Activated T-helper 17 cell treated with anti-CD3 and anti-CD28 coated beads, Interleukin-2, amount 50 U/mL, for 72 hours (primary cell): ENCODE results near the gene UNKL. TPM values are rescaled to one million over a fixed set of nuclear protein-coding genes. Genes with fewer than 3 reads are reported as not detected.

ENCODE experiments used
- ATAC-seq: fragments of 150-1000 bp; cut with Tn5 transposase; replicated peaks from 2 replicates; pipeline ENCODE4 v1.10.0; 2021; ENCODE audit warnings: mild to moderate bottlenecking, moderate library complexity
- H3K27ac Mint-ChIP-seq: one replicate; pipeline ENCODE4 v1.8.0; 2022; ENCODE audit warnings: mixed read lengths
- H3K27me3 Mint-ChIP-seq: one replicate; pipeline ENCODE4 v1.8.0; 2022; ENCODE audit warnings: mixed read lengths
- H3K36me3 Mint-ChIP-seq: one replicate; pipeline ENCODE4 v1.8.0; 2022; ENCODE audit warnings: low read depth, mild to moderate bottlenecking, mixed read lengths
- H3K4me1 Mint-ChIP-seq: one replicate; pipeline ENCODE4 v1.8.0; 2022; ENCODE audit warnings: mixed read lengths
- H3K4me3 Mint-ChIP-seq: one replicate; pipeline ENCODE4 v1.8.0; 2022; ENCODE audit warnings: mild to moderate bottlenecking, mixed read lengths
- H3K9me3 Mint-ChIP-seq: one replicate; pipeline ENCODE4 v1.8.0; 2022; ENCODE audit warnings: mixed read lengths
- total RNA-seq, 2 donors: library from RNA; stranded (reverse); gene quantifications; one replicate each; pipeline ENCODE4 v1.2.3, GENCODE V29; 2022

Gene UNKL
- total RNA-seq, 2 donors from 2014 or later = 36.4 to 76.4 TPM

DNA sequence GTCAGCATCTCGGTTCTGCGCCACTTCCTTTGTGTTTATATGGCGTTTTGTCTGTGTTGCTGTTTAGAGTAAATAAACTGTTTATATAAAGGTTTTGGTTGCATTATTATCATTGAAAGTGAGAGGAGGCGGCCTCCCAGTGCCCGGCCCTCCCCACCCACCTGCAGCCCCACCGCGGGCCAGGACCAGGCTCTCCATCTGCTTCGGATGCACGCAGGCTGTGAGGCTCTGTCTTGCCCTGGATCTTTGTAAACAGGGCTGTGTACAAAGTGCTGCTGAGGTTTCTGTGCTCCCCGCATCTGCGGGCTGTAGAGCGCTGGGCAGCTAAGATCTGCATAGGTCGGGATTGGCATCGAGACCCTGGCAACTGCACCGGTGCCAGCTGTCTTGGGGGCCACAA, 89.2 kb downstream of the UNKL start:
- Mint-ChIP-seq H3K4me1 (no peaks in the 10 kb centered on the region), H3K4me3 (no peak overlapping the region), H3K9me3 (no peaks in the 10 kb centered on the region), H3K27me3 (no peaks in the 10 kb centered on the region), H3K36me3 (peaks cover 52% of the 10 kb centered on the region), H3K27ac (no peak overlapping the region)
- no peak for ATAC-seq

DNA sequence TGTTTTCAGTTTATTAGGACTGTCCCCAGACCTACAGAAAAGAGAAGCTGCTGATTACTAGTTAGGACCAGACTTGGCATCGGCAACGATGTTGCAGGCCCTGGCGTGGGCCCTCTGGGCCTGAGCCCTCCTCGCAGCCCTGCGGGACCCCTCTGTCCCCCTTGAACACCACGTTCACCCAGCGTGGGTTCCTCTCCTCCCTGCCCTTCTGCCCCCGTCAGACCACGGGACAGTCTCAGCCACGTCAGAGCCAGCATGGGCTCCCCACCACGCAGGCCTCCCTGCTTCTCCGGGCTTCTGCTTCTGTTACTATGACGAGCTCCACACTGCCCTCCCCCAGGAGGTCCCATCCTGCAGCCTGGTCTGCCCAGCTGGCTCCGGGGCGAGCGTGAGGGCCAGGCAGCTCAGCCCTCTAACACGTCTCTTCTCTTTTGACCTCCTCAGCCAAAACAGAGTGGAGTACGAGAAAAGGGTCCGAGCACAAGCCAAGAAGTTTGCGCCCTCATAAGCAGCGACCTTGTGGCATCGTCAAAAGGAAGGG, 90.1 kb downstream of the UNKL start:
- Mint-ChIP-seq H3K9me3 (no peaks in the 10 kb centered on the region), H3K4me3 (no peak overlapping the region), H3K36me3 (peaks cover 61% of the 10 kb centered on the region), H3K27me3 (no peaks in the 10 kb centered on the region), H3K4me1 (no peaks in the 10 kb centered on the region), H3K27ac (no peak overlapping the region)
- no peak for ATAC-seq

DNA sequence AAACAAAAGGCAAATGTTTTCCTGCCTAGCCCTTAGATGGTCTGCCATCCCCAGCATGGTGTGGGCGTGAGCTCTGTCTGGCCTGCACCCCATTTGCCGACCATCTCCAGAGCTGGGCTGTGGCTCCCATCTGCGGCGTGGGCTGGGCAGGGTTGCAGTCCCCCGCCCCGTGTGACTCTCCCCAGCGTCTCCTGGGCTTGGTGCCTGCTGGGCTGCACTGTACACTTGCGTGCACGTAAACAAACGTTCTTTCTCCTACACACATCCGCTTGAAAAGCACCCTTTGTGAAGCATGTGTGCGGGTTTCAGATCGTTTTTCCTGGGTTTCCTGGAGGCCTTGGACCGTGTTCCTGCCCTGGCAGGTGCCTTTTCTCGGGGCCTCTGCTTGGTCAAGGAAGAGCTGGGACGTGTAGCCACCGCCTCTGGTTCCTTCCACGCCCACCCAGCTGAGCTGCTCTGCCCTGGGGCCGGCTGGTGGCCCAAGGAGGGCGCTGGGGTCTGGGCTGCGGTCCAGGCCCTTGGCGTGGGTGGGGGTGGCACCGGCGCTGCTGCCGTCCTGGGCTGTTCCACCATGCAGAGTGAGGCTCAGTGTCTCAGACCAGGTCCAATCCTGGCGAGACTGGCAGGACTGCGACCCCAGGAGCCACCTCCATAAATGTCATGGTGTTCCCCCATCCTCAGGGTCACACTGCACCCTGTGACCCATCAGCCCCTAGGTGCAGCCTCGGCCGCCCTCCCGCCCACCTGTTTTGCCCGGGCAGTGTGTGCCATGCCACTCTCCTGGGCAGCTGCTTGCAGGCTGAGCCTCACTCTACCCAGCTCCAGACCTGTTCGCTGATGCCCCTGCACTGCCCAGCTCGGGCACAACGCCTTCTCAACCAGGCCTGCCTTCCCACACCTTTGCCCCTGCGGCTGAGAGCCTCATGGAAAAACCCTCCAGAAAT, 90.9 kb downstream of the UNKL start:
- ATAC-seq = no peak
- Mint-ChIP-seq H3K9me3 (no peaks in the 10 kb centered on the region), H3K27ac (no peak overlapping the region), H3K4me1 (no peaks in the 10 kb centered on the region), H3K27me3 (no peaks in the 10 kb centered on the region), H3K4me3 (no peak overlapping the region), H3K36me3 (peaks cover 69% of the 10 kb centered on the region)

DNA sequence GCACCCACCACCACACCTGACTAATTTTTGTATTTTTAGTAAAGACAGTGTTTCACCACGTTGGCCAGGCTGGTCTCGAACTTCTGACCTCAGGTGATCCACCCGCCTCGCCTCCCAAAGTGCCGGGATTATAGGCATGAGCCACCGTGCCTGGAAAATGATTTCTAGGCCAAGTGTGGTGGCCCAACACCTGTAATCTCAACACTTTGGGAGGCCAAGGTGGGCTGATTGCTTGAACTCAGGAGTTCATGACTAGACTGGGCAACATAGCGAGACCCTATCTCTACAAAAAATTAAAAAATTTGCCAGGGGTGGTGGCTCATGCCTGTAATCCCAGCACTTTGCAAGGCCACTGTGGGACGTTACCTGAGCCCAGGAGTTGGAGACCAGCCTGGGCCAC, 92.1 kb downstream of the UNKL start:
- Mint-ChIP-seq H3K27ac (no peak overlapping the region), H3K27me3 (no peaks in the 10 kb centered on the region), H3K36me3 (peaks cover 80% of the 10 kb centered on the region), H3K4me1 (no peaks in the 10 kb centered on the region), H3K4me3 (no peak overlapping the region), H3K9me3 (no peaks in the 10 kb centered on the region)
- ATAC-seq = no peak

DNA sequence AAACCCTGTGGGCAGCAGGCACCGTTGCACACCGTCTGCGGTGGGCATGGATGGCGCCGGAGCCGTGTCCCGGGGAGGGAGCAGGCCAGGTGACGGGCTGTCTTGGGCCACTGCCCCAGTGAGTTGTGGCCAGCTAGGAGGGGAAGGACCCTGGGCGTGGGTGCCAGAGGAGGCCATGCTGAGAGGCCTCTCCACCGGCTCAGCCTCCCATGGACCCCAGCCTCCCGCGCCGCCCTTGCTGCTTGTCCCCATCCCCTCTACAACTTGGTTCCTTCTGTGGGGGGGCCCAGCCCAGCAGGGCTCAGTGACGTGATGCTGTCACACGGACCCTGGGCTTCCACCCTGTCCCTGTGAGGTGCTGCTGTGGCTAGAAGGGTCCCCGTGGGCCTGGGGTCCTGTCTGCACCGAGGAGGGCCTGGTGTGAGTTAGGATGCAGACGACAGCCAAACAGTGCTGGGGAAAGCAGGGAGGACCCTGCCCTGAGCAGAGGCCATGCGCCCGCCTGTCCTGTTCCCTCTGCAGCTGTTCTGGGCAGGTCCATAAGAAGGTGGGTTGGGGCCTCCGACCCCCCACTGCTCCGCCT, 93.8 kb downstream of the UNKL start:
- H3K4me1 Mint-ChIP-seq = no peaks in the 10 kb centered on the region
- no peaks in the 10 kb centered on the region for H3K27me3 Mint-ChIP-seq
- H3K4me3 Mint-ChIP-seq = no peak overlapping the region
- ATAC-seq = no peak
- peaks cover 97% of the 10 kb centered on the region for H3K36me3 Mint-ChIP-seq
- H3K27ac Mint-ChIP-seq = no peak overlapping the region
- no peaks in the 10 kb centered on the region for H3K9me3 Mint-ChIP-seq

DNA sequence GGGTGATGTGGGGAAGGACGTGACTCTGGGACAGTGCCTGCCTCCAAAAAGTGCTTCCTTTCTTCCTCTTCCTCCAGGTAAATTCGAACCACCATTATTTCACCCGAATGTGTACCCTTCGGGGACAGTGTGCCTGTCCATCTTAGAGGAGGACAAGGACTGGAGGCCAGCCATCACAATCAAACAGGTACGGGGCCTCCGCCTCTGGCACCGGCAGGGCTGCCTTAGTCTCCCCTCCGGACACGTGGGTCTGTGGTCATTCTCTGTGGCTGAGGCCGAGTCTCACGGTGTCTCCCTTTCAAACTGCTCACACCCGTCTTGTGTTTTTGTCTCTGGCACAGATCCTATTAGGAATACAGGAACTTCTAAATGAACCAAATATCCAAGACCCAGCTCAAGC, 94.4 kb downstream of the UNKL start:
- H3K9me3 Mint-ChIP-seq = no peaks in the 10 kb centered on the region
- H3K4me3 Mint-ChIP-seq = no peak overlapping the region
- H3K27me3 Mint-ChIP-seq = no peaks in the 10 kb centered on the region
- H3K36me3 Mint-ChIP-seq = peaks cover 96% of the 10 kb centered on the region
- no peak for ATAC-seq
- H3K4me1 Mint-ChIP-seq = no peaks in the 10 kb centered on the region
- H3K27ac Mint-ChIP-seq = no peak overlapping the region

DNA sequence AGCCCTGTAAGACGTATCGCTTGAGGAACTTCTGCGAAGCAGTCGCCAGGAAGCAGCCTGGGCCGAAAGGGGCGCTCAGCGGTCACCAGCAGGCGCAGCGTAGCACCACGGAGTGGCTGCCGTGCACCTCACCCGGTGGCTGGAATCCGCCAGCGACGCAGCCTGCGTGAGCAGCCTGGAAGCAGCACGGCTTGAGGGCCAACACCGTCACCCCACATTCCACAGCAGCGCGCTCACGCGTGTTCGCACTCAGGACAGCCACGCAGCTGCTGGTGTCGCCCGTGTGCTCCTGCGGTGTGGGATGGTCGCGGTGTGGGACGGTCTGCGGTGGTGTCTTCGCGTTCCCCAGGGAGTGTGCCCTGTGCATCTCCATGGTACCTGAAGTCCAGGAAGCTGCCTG, 95.5 kb downstream of the UNKL start:
- H3K4me3 Mint-ChIP-seq = no peak overlapping the region
- H3K4me1 Mint-ChIP-seq = no peaks in the 10 kb centered on the region
- H3K36me3 Mint-ChIP-seq = peaks cover 94% of the 10 kb centered on the region
- ATAC-seq = no peak
- H3K9me3 Mint-ChIP-seq = no peaks in the 10 kb centered on the region
- H3K27me3 Mint-ChIP-seq = no peaks in the 10 kb centered on the region
- H3K27ac Mint-ChIP-seq = no peak overlapping the region

DNA sequence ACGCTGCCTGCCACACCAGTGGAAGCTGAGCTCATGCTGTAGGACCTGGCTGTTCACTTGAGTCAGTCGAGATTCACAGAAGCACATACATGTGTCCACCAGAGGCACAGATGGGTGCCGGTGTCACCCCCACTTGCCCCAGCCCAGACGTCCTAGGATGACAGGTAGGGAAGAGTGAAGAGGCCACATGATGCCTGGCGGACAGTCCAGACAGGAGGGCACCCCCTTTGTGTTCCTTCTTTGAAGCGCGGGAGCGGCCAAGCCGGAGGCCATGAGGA, 96.3 kb downstream of the UNKL start:
- Mint-ChIP-seq H3K4me1 (no peaks in the 10 kb centered on the region), H3K36me3 (peaks cover 94% of the 10 kb centered on the region), H3K4me3 (no peak overlapping the region), H3K9me3 (no peaks in the 10 kb centered on the region), H3K27me3 (no peaks in the 10 kb centered on the region), H3K27ac (peak overlapping the region; percentile 22)
- ATAC-seq = no peak

DNA sequence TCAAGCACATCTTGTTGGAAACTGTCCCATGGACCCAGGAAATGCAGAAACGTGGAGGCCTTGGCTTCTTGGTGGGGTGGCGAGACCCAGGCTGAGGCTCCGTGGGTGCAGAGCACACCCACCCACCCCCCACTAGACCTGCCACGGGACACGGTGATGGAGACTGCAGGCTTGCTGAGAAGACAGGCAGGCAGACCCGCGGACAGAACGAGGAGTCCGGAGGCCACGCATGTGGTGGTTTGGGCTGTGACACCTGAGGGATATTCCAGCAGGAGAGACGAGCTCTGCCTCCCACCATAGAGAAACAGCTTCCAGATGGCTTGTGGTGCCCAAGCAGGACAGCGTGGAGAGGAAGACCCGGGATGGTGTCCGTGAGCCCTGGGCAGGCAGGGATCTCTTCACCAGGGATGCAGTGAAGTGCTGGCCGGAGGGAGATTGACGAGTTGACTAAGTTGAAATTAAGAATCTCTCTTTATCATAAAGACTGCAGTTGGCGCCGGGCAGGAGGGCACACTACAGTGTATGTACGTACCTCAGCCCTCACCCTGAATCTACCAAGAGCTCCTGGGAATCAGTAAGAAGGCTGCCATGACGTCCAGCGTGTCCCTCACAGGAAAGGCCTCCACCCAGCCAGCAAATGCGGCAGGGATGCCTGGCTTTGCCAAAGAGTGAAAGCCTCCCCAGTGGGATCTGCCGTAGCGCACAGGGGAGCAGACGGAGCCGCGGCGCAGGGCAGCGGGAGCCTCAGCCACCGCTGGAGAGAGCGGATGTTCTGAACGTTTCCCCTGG, 96.8 kb downstream of the UNKL start:
- Mint-ChIP-seq H3K9me3 (no peaks in the 10 kb centered on the region), H3K4me3 (no peak overlapping the region), H3K36me3 (peaks cover 94% of the 10 kb centered on the region), H3K27me3 (no peaks in the 10 kb centered on the region), H3K27ac (no peak overlapping the region), H3K4me1 (no peaks in the 10 kb centered on the region)
- no peak for ATAC-seq

DNA sequence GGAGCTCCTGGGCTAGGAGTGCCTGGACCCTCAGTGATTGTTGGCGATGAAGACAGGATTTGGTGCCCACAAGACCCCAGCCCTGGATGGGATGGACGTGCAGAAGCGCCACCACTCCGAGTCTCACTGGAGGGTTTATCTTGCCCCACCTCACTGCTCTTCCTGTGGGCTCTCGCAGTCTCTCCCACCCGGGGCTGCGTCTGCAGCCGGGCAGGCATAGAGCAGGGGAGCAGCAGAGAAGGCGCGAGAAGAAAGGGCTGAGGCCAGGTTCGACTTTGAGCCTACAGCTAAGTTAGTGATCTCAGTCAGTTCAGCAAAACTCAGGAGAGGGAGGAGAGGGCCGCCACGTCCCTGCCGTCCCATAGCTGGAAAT, 98.5 kb downstream of the UNKL start:
- no peak overlapping the region for H3K4me3 Mint-ChIP-seq
- no peaks in the 10 kb centered on the region for H3K4me1 Mint-ChIP-seq
- H3K36me3 Mint-ChIP-seq = peaks cover 89% of the 10 kb centered on the region
- no peaks in the 10 kb centered on the region for H3K9me3 Mint-ChIP-seq
- H3K27ac Mint-ChIP-seq = no peak overlapping the region
- no peaks in the 10 kb centered on the region for H3K27me3 Mint-ChIP-seq
- ATAC-seq = no peak

DNA sequence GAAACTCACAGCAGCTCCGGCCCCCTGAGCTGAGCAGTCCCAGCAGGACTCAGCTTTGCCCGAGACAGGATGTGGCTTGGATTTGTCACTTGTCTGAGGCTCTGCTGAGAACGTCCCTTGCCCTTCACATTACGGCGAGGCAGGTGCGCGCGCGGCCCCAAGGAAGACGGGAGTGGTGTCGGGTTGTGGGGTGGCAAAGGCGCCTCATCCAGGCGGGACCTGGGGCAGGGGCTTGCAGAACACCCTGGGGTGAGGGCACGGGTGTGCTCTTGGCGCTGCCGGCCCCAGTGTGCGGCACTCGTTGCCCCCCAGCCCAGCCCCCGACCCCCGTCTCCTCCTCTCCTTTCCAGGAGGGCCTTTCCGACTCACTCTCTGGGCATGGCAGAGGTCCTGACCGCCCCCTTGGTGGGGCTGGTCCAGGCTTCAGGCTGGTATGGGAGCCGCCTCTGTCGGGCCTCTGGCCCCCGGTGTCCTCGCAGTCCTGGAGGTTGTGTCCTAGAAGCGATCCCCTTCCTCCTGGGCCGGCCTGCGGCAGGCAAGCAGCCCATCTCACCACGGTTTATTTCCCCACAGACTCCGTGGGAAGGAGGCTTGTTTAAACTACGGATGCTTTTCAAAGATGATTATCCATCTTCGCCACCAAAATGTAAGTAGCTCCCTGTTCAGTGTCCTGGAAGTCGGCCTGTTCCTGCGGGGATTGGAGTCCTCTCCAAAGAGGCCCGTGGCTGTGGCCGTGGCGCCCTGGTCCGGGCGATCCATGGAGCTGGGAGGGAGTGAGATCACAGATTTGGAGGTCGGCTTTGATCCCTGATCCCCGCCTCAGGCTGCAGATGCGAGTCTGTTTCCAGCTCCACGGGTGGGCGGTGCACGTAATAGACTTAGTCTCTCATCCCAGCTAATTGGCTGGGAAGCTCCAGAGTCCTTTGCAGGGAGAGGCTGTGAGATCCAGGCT, 99.1 kb downstream of the UNKL start:
- Mint-ChIP-seq H3K4me1 (no peaks in the 10 kb centered on the region), H3K27me3 (no peaks in the 10 kb centered on the region), H3K9me3 (no peaks in the 10 kb centered on the region), H3K27ac (no peak overlapping the region), H3K36me3 (peaks cover 89% of the 10 kb centered on the region), H3K4me3 (no peak overlapping the region)
- ATAC-seq = no peak

DNA sequence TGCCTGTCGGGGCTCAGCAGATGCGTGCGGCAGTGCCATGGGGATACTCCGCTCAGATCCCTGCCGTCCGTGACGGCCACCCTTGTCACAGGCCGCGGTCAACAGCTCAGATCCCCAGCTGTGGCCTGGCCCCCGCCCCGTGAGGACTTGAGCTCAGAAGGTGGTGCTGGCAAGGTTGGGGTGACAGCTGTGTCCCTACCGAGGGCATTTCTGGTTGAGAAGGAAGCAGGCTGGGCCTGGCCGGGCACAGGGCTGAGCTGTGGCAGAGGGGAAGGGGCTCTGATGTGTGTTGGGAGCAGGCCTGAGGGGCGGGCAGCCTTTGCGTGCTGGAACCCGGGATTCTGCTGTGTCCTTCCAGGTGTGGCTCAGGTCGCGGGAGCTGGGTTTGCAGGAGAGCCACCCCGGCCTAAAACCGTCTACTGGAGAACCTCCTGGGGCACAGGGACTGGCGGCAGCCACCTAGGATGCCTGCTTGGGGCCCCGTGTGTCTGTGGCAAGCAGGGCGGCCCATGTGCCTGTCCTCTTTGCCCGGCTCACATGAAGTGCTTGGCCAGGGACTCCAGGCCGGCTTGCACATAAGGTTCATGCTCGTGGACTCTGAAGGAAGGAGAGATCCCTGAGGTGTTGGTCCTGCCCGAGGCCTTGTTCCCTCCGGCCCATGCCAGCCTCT, 100.0 kb downstream of the UNKL start:
- peaks cover 86% of the 10 kb centered on the region for H3K36me3 Mint-ChIP-seq
- H3K27me3 Mint-ChIP-seq = no peaks in the 10 kb centered on the region
- H3K4me3 Mint-ChIP-seq = no peak overlapping the region
- ATAC-seq = no peak
- no peak overlapping the region for H3K27ac Mint-ChIP-seq
- H3K4me1 Mint-ChIP-seq = no peaks in the 10 kb centered on the region
- no peaks in the 10 kb centered on the region for H3K9me3 Mint-ChIP-seq

DNA sequence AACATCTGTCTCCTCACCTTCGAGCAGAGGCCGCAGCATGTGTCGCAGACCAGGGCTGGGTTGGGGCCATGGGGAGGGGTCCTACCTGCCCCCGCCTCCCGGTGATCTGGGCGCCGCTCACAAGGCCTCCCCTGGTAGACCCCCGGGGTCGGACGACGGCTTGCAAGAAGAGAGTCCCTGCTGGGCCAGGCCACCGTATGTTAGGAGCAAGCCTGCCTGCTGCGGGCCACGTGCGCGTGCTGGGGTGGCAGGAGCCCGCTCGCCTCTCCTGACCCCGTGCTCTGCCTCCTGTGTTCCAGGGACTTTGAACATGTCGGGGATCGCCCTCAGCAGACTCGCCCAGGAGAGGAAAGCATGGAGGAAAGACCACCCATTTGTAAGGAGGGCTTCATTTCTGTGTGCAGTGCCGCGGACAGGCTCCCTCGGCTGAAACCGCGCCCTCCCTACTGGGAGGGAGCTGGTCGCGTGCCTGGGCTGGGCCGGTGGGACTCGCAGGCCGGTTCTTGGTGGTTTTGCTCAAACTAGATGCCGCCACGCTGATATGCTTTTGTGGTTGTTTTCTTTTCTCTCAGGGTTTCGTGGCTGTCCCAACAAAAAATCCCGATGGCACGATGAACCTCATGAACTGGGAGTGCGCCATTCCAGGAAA, 100.7 kb downstream of the UNKL start:
- H3K36me3 Mint-ChIP-seq = peaks cover 79% of the 10 kb centered on the region
- H3K27ac Mint-ChIP-seq = no peak overlapping the region
- no peak for ATAC-seq
- no peak overlapping the region for H3K4me3 Mint-ChIP-seq
- no peaks in the 10 kb centered on the region for H3K4me1 Mint-ChIP-seq
- H3K27me3 Mint-ChIP-seq = no peaks in the 10 kb centered on the region
- H3K9me3 Mint-ChIP-seq = no peaks in the 10 kb centered on the region
